ENCODE measurements around the gene VWC2.
"Not testable (repeated sequence)": the region's sequence is repeated elsewhere in the genome, so short reads cannot be mapped to it uniquely, and the experiment has no call there.

The VWC2 gene

GRCh38 chr7:49787980-49788379 is 14.5 kb downstream of the VWC2 start:
- no peak for DNase-seq (ENCODE audit: low spot score)

GRCh38 chr7:49788455-49789059 is 15.1 kb downstream of the VWC2 start:
- no peak for DNase-seq (ENCODE audit: low spot score)

DNA sequence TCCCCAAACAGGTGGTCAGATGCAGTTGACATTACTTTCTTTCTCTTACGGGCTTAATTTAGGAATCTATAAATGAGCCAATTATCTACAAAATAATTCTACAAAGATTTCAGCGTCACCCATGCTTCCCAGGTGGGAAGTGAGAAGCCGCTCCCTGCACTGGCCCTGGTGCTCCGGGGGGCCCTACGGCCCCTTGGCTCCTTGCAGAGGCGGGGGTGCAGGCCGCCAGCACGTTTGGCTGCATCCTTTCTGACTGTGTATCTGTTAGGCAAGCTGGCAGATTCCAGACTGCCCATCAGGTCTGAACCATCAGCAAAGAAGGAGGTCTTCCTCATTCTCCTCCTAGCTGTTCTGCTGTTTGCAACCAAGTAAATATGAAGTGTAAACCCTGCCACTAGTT is 16.3 kb downstream of the VWC2 start:
- no peak for DNase-seq (ENCODE audit: low spot score)

DNA sequence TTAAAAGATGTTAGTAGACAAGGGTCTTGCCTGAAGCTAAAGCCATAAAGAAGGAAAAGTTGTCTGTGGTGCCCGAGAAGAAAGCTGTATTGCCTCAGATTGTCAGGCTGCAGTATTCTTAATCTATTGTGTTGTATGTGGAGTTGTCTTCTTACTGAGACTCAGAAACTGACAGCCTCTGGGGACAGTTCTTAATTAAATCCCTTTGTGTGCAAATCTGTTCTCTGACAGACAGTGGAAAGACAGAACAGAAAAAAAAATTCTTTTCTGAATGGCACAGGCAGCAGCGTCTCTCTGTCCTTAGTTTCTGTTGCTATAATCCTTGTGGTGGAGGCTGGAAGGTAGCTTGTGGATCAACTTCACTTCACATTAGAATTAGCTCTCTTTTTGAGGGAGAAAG is 16.8 kb downstream of the VWC2 start:
- no peak for DNase-seq (ENCODE audit: low spot score)

DNA sequence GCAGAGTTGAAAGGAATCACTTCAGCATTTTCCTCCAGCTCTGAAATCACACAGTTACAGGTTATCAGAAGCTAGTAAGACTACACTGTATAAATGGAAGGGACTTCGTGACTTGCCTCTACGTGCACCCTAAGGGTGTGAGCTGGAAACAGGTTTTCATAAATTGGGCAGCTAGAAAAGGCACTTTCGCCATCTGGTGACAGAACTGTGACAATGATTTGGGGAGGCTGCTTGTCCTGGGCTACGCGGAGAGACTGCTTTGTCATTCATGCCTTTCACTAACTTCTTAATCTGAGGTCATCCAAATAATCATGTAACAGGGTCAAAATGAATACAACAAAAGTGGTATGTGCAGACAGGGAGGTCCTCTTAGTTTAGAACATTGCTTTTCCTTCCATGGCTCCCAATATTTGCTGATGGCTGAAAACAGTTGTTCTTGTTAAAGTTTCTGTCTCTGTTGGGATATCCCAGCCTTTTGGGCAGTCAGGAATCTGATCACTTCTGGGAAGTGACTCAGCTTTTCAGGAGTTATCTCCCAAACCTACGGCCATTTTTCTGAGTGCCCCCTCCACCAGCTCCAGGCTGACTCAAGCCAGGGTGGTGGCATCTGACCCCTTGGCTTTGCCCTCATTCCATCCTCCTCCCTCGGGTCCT is 17.8 kb downstream of the VWC2 start:
- no peak for DNase-seq (ENCODE audit: low spot score)

- no peak for DNase-seq (ENCODE audit: low spot score)
Measured at GRCh38 chr7:49797987-49798660, 24.7 kb downstream of the VWC2 start.

- DNase-seq (ENCODE audit: low spot score): no peak
Measured at GRCh38 chr7:49800031-49800430, 26.6 kb downstream of the VWC2 start.

DNA sequence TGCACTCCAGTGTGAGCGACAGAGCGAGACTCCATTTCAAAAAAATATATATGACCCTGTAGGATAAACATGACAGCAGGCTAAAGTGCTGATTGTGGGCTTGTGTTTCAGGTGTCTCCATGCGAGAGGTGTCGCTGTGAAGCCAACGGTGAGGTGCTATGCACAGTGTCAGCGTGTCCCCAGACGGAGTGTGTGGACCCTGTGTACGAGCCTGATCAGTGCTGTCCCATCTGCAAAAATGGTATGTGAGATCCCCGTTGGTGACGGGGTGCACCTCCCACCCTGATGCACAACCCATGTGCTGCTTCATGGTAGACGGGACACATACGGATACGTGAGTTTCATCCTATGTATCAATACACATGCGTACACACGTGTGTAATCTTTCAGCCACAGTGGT is 29.2 kb downstream of the VWC2 start:
- no peak for DNase-seq (ENCODE audit: low spot score)

DNA sequence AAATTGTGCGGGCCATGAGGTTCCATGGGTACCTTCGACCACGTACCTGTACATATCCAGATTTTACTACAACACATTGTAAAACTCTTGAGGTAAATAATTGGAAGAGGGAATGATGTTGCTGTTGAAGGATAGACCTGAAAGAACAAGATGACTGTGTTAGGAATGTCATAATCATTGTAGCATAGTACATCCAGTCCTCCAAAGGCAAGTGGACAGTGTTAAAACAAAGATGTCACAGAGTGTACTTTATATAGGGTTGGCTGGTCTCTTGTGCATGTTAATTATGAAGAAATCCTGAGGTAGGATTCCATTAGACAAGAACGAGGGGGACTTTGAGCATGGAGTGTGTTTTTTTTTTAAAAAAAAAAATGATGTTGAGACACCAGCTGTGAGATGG is 30.4 kb downstream of the VWC2 start:
- DNase-seq (ENCODE audit: low spot score): no peak

- DNase-seq (ENCODE audit: low spot score): no peak
Measured at GRCh38 chr7:49805371-49806007, 32.1 kb downstream of the VWC2 start.

DNA sequence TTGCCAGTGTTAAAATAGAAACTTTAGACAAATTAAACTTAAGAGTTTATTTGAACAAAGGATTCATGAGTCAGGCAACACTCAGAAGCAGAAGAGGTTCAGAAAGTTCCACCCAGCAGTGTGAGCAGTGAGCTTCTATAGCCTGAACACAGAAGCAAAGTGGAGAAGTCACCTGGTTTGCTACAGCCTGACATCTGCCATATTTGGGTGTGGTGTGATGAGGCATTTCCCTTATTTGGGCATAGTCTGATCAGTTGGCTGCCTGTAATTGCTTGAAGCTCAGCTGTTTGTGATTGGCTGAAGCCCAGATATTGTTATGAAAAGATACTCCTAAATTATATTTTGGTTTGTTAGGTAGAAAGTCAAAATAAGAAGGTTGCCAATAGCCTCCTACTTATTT is 39.1 kb downstream of the VWC2 start:
- no peak for DNase-seq (ENCODE audit: low spot score)

DNA sequence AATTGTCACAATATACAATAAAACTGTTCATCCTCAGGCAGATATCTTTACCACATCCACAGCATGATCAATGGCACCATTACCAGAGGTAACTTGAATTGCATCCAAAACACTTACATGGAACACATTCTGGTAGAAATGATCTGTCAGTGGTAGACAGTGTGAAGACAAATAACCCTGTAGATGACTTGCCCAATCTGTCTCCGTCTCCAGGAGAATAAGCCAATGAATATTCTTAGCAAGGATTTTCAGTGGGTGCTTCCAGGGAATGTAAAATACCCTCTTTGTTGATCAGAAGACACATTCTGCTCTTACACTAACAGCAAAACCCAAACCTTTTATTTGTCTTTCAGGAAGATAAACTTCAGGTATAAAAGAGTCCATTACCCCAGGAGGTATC is 43.8 kb downstream of the VWC2 start:
- DNase-seq (ENCODE audit: low spot score): no peak

DNA sequence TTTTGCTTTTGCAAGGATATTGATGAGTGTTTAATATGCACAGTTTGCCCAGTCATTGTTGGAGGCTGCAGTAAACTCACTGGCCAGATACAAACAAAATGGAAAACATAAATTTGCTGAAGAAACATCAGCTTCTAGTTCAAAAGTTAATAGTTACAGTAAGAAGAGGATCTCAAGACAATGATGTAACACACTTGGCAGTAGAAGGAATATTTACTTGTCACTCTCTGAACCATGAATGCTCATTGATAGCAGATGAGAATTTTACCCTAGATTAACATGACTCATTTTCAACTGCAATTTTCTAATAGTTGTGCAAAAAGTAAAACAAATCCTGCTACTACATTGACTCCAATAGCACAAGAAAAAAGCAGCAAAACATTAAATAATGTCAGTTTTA is 47.7 kb downstream of the VWC2 start:
- DNase-seq (ENCODE audit: low spot score): no peak

GRCh38 chr7:49822856-49823255 is 49.4 kb downstream of the VWC2 start:
- no peak for DNase-seq (ENCODE audit: low spot score)

DNA sequence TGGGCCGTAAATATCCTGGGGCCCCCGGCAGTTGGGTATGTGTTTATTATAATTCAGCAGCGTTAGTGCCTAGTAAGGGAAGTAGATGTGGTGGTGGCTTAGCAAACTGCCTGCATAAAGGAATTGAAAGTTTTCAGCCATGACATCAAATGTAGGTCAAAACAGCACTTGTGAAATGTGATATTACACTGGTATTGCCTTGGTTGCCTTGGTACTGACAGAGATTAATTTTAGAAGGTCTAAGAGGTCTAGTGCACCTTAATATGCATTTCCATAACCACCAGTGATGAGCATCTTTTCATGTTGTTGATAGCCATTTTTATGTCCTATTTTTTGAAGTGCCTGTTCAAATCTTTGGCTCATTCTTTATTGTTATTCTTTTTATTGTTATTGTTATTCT is 50.1 kb downstream of the VWC2 start:
- no peak for DNase-seq (ENCODE audit: low spot score)

DNA sequence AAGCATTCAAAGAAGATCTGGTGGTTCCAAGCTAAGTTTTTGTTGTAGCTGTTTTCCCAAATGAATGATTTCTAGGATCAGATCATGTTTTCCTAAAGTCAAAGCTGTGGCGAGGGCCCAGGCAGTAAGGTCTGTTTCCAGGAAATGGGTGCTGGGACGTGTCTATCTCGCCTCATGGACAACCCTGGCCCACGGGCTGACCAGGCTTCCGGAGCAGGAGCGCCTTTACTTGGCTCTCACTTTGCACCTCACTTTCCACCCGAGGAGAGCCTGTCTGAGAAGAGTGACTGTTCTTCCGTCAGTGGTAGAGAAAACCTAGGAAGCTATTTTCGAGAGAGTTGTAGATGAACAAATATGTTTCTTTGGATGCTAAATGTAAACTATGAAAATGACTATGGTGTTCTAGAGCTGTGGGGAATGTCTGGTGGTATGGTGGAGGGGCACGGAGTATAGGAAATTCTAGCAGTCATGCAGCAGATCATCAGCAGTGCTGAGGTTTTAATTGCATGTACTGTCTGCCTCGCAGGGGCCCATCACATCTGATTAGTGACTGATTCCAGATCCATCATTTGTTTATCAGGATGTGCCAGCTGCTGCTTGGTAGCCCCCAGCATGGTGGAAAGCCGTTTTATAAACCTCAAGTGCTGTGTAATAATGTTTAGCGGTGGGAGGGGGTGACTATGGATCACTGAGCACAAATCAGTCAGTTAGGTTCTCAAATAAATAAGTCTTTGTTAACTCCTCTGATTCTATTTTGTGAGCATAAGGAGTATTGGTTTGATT is 66.6 kb downstream of the VWC2 start:
- DNase-seq (ENCODE audit: low spot score): no peak

DNA sequence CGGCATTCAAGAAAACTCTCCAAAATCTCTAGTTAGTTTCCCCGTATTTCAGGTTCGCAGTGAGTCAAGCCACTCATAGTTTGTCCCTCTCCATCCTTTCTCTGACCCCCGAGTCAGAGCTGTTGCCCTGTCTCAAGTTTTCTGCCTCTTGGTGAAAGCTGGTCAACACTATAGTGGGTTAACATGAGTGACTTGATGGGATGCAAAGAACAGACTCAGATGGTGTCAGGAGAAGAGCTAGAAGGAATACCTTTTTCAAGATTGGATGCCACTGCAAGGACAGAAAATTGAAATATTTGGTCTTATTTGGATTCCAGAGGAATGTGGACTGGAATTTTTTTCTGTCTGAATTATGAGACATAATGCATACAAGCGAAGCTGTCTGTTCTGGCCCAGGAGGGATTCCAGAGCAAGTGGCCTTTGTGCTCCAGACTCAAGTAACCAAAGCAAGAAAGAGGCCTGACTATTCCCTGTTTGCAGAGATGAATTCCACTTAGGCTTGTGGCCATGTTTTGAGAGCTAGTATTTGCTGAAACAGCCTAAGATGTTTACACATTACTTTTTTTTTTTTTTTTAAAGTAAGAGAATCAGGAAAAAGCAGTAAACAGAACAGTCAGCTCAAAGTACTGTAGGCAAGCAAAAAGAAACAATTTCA is 67.4 kb downstream of the VWC2 start:
- no peak for DNase-seq (ENCODE audit: low spot score)

DNA sequence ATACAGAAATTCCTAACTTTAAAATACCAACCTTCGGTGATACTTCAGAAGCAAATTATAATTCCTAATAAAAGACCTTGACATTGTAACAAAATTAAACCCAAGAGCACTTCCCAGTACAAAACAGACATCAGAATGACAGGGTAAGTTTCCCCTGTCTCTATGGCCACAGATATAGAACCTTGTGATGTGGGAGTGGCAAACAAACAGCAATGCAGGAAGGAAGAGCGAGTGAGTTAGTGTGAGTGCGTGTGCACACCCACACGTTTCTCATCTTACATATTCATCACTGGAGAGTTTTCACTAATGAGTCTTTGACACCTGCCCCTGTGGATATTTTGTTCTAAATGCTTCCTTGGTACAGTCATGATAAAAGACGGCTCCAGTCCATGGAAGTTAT is 72.2 kb downstream of the VWC2 start:
- DNase-seq (ENCODE audit: low spot score): no peak

DNA sequence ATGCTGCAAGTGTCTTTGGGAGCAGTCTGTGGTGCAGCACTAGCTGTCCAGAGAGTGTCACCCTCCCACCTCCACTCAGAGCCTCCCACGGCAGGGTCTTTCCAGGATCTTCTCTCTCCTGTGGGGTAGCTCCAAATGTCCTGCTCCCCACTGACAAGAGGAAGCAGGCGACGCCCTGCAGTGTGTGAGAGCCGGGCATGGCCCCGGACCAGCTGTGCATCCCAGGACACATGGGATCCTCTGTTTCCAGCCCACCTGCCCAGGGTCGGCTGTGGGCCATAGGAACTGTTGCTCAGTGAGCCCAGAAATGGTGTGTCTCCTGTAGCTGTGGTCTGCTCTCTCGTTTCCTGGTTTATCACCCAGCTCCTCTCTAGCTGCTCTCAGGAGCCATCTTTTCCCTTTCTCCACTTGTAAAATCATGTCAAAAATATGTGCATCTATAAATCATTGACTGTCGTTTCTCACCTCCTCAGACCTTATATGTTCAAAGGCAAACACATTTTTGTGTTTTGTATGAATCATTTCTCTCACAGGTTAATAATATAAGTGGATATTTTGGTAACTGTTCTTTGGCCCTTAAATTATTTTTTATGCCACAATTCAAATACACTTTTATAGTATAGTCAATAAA is 74.9 kb downstream of the VWC2 start:
- DNase-seq (ENCODE audit: low spot score): no peak

- DNase-seq (ENCODE audit: low spot score): no peak
Measured at GRCh38 chr7:49850921-49851613, 77.6 kb downstream of the VWC2 start.

GRCh38 chr7:49851614-49851934 is 78.1 kb downstream of the VWC2 start:
- not testable (repeated sequence) for DNase-seq (ENCODE audit: low spot score)
